Caki2 (cell line): ENCODE results near the gene FIBIN. TPM values are rescaled to one million over a fixed set of nuclear protein-coding genes. Genes with fewer than 3 reads are reported as not detected.
"Not testable (repeated sequence)": the region's sequence is repeated elsewhere in the genome, so short reads cannot be mapped to it uniquely, and the experiment has no call there.

Experiments used
- DNase-seq: peaks from one replicate; pipeline ENCODE4 v3.0.0-alpha.2; 2015; ENCODE audit warnings: low read depth
- in situ Hi-C: cut with HindIII; loops from 2 replicates; pipeline ENCODE4 v1.10.0; 2016; ENCODE audit warnings: low sequenced_read_pairs, low pct_unique_long_range_greater_than_20kb, mixed read lengths
- total RNA-seq: library from RNA; depleted of rRNA; stranded (reverse); fragments of >200 nt; shearing (Covaris generic); gene quantifications from 2 replicates; pipeline ENCODE4 v1.2.3, GENCODE V29; 2014; ENCODE audit warnings: low replicate concordance; rRNA removed

The FIBIN gene
- total RNA-seq = not detected in 2 replicates

GRCh38 chr11:26993965-26994457, at the start of gene FIBIN:
Gene FIBIN, plus strand, starts transcription at chr11:26994112. Its CDS starts 415 bp downstream, at chr11:26994527.
- in situ Hi-C loops = no loop called here
- no peak for DNase-seq

- DNase-seq = no peak
- in situ Hi-C loops = no loop called here
These were observed 48.8 kb upstream of the FIBIN start for GRCh38 chr11:26944866-26945664.

DNA sequence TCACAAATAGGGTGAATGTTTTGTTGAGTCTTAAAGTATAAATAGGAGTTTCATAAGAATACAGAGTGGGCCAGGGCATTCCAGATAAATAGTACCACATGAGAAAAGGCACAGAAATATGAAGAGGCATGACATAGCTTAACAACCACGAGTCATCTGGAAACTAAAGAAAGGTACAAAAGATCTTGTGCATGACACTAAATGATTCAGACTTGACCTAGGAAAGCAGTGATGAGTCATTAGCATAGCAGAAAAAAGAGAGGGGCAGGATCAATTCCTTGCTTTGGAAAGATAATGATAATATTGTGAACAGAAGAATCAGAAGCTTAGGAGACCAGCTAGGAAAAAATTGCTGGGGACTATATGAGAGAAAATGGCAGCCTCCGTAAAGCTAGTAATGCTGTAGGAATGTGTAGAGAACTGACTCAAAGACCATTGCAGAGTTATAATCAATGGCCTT, 47.6 kb upstream of the FIBIN start:
- no peak for DNase-seq
- in situ Hi-C loops = no loop called here

DNA sequence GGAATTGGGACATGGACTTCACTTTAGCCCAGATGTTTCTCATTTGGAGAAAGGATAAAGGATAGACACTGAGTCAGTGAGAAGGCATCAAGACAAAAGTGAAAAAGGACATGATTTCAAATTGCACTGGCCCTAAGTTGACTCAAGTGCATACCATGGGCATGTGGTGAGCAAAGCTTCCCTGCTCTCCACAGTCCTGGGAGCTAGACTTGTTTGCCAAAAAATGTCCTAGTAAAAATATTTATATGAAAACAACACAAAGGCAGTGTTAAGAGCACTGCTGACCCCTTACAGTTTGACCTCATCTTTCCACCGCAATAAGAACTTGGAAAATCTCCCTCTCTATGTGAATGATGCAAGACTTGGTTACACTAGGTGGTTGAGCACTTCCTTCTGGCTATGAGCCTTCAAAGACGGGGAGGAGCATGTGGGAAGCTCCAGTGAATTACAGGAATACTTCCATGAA, 46.5 kb upstream of the FIBIN start:
- in situ Hi-C loops = no loop called here
- DNase-seq = no peak

DNA sequence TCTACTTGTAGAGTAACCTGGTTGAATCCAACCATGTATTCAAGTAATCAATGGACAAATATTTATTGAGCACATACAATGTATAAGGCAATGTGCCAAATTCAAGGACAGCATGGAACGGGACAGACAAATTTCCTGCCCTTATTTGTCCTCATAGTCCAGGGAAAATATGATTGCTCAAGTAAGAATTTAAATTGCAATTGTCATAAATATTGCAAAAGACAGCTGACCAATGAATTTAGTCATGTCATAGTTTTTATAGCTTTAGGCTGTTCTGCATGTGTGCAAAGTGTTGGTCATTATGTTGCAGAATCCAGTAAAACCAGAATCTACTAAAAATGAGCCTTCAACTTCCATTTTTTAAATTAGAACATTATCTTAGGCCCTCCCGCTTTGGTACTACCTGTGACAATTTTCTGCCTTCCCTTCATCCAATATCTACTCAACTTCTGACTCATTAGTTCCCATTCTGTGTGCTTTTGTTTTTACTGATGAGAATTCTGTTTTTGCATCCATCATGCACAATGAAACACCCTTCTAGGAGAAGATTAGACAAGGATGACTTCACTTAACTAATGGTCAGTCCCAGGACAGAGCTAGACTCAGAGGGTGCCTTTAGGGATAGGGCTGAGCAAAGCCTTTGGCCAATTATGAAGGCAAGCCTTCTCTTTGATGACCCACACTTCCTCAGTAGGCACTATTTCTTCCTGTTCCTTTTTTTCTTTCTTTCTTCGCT, 45.8 kb upstream of the FIBIN start:
- DNase-seq = no peak
- in situ Hi-C loops = no loop called here

DNA sequence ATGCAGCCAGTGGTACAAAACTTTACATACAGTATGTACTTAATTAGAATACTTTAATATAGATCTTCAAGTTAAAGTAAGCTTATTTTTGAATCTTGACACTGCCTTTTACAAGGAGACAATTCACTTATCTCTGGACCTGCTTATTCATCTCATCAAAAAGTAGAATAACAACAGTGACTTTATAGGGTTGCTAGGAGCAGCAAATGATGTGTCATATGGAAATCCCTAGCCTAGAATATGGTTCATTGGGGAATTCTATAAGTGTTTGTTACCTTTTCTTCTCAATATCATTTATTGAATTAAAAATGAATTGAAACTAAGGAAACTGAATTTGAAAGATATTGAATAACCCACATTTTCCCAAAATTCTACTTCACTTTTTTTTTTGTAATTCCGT, 45.0 kb upstream of the FIBIN start:
- in situ Hi-C loops = no loop called here
- DNase-seq = no peak

DNA sequence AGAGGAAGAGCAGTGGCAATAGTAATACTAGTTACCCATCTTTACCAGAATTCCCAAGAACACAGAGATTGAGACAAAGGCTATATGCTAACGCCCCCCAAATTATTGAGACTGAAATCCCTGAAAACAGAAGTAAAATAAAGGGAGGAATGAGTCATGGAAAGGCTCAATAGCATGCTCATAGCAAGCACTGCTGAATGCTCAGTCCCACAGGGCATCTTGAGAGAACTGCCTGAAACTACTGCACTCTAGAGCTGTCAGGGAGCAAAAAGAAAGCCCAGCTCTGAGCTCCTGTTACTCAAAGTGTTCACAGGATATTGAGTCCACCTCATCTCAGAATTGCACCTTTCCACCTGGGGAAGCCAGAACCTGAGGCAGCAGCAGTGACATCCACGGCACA, 44.1 kb upstream of the FIBIN start:
- DNase-seq = no peak
- in situ Hi-C loops = no loop called here

DNA sequence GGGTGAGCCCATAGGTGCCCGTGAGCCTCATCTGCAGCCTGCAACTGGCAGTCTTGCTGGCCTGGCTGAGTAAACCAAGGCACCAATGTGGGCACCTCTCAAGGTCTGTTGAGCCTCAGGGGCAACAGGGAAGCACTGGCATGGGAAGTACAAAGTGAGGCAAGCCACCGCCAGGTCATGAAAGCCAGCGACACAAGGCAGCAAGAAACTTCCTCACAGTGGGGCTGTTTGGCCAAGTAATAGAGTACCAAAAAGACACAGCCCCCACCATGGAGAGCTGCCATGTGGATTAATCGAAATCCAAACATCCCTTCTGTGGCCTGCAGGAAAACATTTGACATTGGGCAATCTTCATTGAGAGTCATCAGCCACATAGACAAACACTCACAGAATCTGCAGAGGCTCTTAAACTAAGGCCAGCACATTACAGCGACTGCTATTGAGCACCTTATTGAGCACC, 43.6 kb upstream of the FIBIN start:
- in situ Hi-C loops = no loop called here
- DNase-seq = no peak

GRCh38 chr11:26951809-26952515, 42.0 kb upstream of the FIBIN start:
- in situ Hi-C loops = no loop called here
- DNase-seq = no peak

GRCh38 chr11:26953770-26954392, 40.0 kb upstream of the FIBIN start:
- in situ Hi-C loops = no loop called here
- no peak for DNase-seq

DNA sequence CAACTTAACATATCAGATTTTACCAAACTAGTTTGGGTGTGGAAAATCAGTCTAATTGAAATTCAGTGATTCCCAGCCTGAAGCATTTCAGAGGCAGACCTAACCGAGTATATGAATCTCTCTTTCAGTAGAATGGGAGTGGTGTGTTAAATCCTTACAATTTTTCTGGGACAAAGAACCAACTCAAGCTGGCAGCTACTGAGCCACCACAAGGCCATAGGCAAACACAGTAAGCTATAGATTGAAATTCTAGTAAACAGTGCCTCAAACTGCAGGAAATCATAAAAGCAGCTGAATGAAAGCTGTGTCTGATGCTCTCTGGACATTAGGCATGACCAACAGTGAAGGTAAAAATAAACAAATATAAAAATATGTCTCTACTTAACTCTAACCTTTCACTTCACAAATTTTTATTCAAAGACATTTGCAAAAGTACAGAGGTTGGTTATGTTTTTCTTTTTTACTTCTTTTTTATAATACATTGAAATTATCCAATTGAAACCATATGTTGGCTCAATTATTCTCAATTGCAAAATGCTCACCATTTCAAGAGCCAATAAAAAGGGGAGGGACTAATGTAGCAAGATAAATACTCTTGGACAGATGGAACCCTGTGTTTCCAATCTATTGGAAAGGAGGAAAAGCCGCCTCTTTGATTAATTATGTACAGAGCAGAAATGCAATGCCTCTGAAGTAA, 35.8 kb upstream of the FIBIN start:
- in situ Hi-C loops = no loop called here
- DNase-seq = no peak

DNA sequence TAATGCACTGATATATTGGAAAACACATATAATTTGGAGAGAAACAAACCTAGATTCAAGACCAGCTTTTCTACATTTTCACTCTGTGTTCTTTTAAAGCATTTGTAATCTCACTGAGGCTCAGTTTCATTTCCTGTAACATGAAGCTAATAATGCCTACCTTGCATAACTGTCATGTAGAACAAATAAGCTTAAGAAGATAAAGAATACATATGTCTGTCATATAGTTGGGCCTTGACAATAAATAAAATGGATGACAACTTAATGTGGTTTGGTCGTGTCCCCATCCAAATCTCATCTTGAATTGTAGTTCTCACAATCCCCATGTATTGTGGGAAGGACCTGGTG, 35.2 kb upstream of the FIBIN start:
- no peak for DNase-seq
- in situ Hi-C loops = no loop called here

DNA sequence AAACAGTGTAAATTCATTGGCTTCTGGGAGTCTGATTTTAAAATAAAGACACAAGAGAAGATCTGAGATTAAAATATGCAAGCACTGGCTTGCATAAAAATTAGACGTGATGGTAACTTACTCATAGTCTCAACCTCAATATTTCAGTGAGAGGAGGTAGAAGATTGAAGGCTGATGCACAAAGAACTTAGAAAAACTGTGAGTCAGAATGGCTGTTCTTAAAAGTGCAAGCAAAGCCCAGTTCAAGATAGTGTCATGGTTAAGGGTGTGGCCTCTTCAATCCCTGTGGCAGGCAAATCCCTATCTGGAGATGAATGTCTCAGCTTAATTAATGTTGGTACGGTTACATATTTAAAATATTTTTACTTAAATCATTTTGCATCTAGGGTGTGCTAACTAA, 33.6 kb upstream of the FIBIN start:
- no peak for DNase-seq

GRCh38 chr11:26963764-26964163, 30.1 kb upstream of the FIBIN start:
- in situ Hi-C loops = no loop called here

More for the DNA sequence above, 33.6 kb upstream of the FIBIN start:
- in situ Hi-C loops = no loop called here

DNA sequence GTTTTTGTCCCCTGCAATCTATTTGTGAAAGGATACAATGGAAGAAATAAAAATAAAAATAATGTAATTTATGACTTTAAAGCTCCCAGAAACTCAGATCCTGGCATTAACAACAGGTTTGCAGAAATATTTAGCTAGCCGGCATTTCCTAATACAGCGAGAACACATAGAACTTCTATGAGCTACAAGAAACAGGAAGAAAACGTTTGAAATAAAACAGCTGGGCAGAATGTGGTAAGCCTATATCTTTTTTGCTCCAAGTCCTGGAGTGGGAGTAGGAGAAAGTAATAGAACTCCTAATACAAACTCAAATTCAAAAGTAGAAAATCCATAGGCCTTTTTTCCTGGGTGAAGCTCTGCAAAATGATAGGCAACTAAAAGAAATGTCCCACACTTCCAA, 29.6 kb upstream of the FIBIN start:
- in situ Hi-C loops = no loop called here
- no peak for DNase-seq

More at GRCh38 chr11:26963764-26964163, 30.1 kb upstream of the FIBIN start:
- no peak for DNase-seq

DNA sequence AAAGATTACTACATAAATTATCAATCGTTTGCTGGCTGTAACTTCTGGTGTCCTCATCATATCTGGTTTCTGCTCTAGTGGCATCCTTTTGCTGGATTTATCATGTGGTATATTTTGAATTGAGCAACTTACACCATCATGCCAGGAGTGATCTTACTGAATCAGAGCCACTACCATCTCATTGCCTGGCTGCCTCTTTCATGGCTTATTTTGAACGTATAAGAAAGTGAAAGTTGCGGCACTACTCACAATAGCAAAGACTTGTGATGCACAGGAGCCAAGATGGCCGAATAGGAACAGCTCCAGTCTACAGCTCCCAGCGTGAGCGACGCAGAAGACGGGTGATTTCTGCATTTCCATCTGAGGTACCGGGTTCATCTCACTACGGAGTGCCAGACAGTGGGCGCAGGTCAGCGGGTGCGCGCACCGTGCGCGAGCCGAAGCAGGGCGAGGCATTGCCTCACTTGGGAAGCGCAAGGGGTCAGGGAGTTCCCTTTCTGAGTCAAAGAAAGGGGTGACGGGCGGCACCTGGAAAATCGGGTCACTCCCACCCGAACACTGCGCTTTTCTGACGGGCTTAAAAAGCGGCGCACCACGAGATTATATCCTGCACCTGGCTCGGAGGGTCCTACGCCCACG, 28.9 kb upstream of the FIBIN start:
- DNase-seq, in situ Hi-C loops: not testable (repeated sequence)

- no peak for DNase-seq
- in situ Hi-C loops = no loop called here
These were observed 22.0 kb upstream of the FIBIN start for GRCh38 chr11:26971961-26972360.
